KMS-11 (cell line): ENCODE data around the gene UGT1A9.
"Not testable (repeated sequence)": the region's sequence is repeated elsewhere in the genome, so short reads cannot be mapped to it uniquely, and the experiment has no call there.

Experiments
- H2AFZ ChIP-seq: fragments of 200-600 bp; sonication (generic); 2 replicates; pipeline ENCODE4 v1.6.1; 2016; ENCODE audit warnings: antibody characterized with exemption, mixed run types, low read depth
- H3K27ac ChIP-seq: fragments of 200-600 bp; sonication (generic); 2 replicates; pipeline ENCODE4 v1.6.1; 2016; ENCODE audit warnings: mild to moderate bottlenecking, mixed run types
- H3K27me3 ChIP-seq: fragments of 200-600 bp; sonication (generic); 2 replicates; pipeline ENCODE4 v1.6.1; 2017; ENCODE audit warnings: mild to moderate bottlenecking, low read depth, mixed run types, moderate library complexity; ENCODE audit not compliant: insufficient read depth
- H3K36me3 ChIP-seq: fragments of 200-600 bp; sonication (generic); 2 replicates; pipeline ENCODE4 v1.6.1; 2017; ENCODE audit warnings: mild to moderate bottlenecking, mixed run types; ENCODE audit not compliant: insufficient read depth
- H3K4me1 ChIP-seq: fragments of 200-600 bp; sonication (generic); 2 replicates; pipeline ENCODE4 v1.6.1; 2016; ENCODE audit warnings: mild to moderate bottlenecking, low read depth, mixed run types; ENCODE audit not compliant: poor library complexity, severe bottlenecking
- H3K4me2 ChIP-seq: fragments of 200-600 bp; sonication (generic); 2 replicates; pipeline ENCODE4 v1.7.0; 2016; ENCODE audit warnings: mild to moderate bottlenecking, mixed run types
- H3K4me3 ChIP-seq: fragments of 200-600 bp; sonication (generic); IDR thresholded peaks from 2 replicates; pipeline ENCODE4 v1.6.1; 2017; ENCODE audit warnings: low read depth, low read length, mixed read lengths; ENCODE audit not compliant: insufficient read depth
- H3K79me2 ChIP-seq: fragments of 200-600 bp; sonication (generic); 2 replicates; pipeline ENCODE4 v1.6.1; 2016; ENCODE audit warnings: low read depth, mixed run types; ENCODE audit not compliant: insufficient read depth
- H3K9ac ChIP-seq: fragments of 200-600 bp; sonication (generic); 2 replicates; pipeline ENCODE4 v1.6.1; 2016; ENCODE audit warnings: mild to moderate bottlenecking, mixed run types
- H4K20me1 ChIP-seq: fragments of 200-600 bp; sonication (generic); 2 replicates; pipeline ENCODE4 v1.6.1; 2016; ENCODE audit warnings: mild to moderate bottlenecking, mixed run types; ENCODE audit not compliant: insufficient read depth
- TF ChIP-seq, protein P1 (sequence below): fragments of 200-600 bp; sonication (generic); conservative IDR thresholded peaks from 2 replicates; pipeline ENCODE4 v1.6.1; 2017; ENCODE audit warnings: low read depth, mild to moderate bottlenecking, antibody characterized with exemption, low read length, moderate library complexity, mixed read lengths

The UGT1A9 gene

DNA sequence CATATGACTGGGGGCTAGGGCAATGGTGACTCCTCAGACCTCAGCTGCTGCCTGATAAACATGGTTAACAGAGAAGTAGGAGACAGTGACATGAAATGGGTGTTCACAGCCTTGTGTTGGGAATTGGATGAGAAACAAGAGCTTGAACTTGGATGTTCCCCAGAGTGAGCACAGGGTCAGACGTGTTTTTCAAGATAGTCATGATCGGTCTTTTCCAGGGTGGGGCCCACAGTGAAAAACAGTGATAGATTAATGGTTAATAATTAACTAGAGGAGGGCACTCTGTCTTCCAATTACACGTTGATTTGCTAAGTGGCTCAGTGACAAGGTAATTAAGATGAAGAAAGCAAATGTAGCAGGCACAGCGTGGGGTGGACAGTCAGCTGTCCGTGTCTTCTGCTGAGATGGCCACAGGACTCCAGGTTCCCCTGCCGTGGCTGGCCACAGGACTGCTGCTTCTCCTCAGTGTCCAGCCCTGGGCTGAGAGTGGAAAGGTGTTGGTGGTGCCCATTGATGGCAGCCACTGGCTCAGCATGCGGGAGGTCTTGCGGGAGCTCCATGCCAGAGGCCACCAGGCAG lies 57.1 kb downstream of the UGT1A9 start, which contains the start of gene UGT1A3:
Gene UGT1A3 (plus strand): TSS at position 320 of the 579 bp plus-strand sequence. CDS start 85 bp downstream, at position 405.
- H3K79me2 ChIP-seq, result no peaks in the 10 kb centered on the region
- no peaks in the 10 kb centered on the region for H3K36me3 ChIP-seq
- no peak within 1 kb of the TSS for H3K9ac ChIP-seq
- no peak within 1 kb of the TSS for H3K27ac ChIP-seq
- H3K4me1 ChIP-seq, result no peaks in the 10 kb centered on the region
- no peak within 1 kb of the TSS for H3K4me3 ChIP-seq
- no peaks in the 10 kb centered on the region for H3K27me3 ChIP-seq
- TF ChIP-seq, protein P1, sequence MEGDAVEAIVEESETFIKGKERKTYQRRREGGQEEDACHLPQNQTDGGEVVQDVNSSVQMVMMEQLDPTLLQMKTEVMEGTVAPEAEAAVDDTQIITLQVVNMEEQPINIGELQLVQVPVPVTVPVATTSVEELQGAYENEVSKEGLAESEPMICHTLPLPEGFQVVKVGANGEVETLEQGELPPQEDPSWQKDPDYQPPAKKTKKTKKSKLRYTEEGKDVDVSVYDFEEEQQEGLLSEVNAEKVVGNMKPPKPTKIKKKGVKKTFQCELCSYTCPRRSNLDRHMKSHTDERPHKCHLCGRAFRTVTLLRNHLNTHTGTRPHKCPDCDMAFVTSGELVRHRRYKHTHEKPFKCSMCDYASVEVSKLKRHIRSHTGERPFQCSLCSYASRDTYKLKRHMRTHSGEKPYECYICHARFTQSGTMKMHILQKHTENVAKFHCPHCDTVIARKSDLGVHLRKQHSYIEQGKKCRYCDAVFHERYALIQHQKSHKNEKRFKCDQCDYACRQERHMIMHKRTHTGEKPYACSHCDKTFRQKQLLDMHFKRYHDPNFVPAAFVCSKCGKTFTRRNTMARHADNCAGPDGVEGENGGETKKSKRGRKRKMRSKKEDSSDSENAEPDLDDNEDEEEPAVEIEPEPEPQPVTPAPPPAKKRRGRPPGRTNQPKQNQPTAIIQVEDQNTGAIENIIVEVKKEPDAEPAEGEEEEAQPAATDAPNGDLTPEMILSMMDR, result no peak
- no peaks in the 10 kb centered on the region for H4K20me1 ChIP-seq
- H2AFZ ChIP-seq, result no peak within 1 kb of the TSS
- H3K4me2 ChIP-seq, result no peak within 1 kb of the TSS

DNA sequence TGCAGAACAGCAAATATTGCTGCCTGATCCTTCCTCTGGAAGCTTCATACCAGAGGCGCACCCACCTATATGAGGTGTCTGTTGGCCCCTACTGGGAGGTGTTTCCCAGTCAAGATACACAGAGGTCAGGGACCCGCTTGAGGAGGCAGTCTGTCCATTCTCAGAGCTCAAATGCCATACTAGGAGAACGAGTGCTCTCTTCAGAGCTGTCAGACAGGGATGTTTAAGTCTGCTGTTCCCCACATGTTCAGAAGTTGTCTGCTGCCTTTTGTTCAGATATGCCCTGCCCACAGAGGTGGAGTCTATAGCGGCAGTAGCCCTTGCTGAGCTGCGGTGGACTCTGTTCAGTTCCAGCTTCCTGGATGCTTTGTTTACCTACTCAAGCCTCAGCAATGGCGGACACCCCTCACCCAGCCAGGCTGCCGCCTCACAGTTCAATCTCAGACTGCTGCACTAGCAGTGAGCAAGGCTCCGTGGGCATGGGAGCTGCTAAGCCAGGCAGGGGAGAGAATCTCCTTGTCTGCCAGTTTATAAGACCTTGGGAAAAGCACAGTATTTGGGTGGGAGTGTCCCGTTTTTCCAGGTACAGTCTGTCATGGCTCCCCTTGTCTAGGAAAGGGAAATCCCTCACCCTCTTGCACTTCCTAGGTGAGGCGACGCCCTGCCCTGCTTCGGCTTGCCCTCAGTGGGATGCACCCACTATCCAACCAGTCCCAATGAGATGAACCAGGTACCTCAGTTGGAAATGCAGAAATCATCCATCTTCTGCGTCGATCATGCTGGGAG lies 65.4 kb downstream of the UGT1A9 start:
- not testable (repeated sequence) for H3K4me2 ChIP-seq, H3K36me3 ChIP-seq, H3K27ac ChIP-seq, H3K27me3 ChIP-seq, H3K9ac ChIP-seq, H3K79me2 ChIP-seq, H4K20me1 ChIP-seq, H3K4me1 ChIP-seq, H2AFZ ChIP-seq, H3K4me3 ChIP-seq

DNA sequence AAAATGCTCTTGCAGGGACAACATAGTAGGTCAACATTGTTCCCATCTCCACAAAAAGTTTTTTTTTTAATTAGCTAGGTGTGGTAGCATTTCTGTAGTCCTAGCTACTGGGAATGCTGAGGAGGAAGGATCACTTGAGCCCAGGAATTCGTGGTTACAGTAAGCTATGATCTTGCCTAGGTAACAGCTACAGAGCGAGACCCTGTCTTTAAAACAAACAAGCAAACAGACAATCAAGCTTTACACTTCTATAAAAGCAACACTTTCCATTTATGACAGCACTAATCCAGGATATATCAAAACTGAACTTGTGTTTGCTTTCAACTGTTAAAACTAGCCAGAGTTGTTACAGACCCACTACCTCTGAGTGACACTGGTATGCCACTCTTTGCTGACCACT lies 69.2 kb downstream of the UGT1A9 start:
- Histone ChIP-seq H3K4me2 (no peak overlapping the region), H4K20me1 (no peaks in the 10 kb centered on the region)

DNA sequence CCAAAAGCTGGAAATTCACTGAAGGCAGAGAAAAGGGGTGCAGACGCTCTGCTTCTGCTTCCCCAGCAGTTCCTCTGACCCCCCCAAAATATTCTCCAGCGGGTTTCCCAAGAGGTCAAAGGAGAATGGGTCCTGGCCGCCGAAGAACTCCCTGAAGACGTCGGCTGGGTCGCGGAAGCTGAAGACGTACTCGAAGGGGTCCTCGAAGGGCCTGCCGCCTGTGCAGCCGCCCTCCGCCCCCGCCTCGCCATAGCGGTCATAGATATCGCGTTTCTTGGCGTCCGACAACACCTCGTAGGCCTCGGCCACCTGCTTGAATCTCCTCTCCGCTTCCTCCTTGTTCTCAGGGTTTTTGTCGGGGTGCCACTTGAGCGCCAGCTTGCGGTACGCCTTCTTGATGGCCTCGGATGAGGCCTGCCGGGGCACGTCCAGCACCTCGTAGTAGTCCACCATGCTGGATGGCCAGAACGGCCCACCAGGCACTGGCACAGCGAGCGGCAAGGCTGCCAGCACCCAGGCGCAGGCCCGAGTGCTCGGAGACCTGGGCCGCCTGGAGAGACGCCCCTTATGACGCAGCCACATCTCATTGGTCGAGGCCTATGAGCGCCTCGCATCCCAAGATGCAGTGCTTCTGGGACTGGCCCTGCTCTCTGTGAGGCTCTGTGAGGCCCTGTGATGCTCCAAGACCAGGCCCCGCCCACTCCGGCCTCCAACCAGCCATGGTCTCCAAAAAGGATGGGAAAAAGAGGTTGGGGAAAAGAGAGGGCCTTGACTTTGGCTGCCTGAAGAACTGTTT lies 72.0 kb downstream of the UGT1A9 start:
- TF ChIP-seq, protein P1, result no peak
- no peaks in the 10 kb centered on the region for H3K36me3 ChIP-seq
- no peak overlapping the region for H3K4me2 ChIP-seq
- H3K4me3 ChIP-seq, result no peak overlapping the region
- no peak overlapping the region for H3K27ac ChIP-seq
- H3K27me3 ChIP-seq, result no peaks in the 10 kb centered on the region
- H4K20me1 ChIP-seq, result no peaks in the 10 kb centered on the region
- H3K79me2 ChIP-seq, result no peaks in the 10 kb centered on the region
- H3K4me1 ChIP-seq, result no peaks in the 10 kb centered on the region
- no peak overlapping the region for H2AFZ ChIP-seq
- no peak overlapping the region for H3K9ac ChIP-seq

More for the DNA sequence above, 69.2 kb downstream of the UGT1A9 start:
- TF ChIP-seq, protein P1, result no peak
- no peak overlapping the region for H3K9ac ChIP-seq
- no peak overlapping the region for H3K4me3 ChIP-seq
- no peaks in the 10 kb centered on the region for H3K36me3 ChIP-seq
- no peaks in the 10 kb centered on the region for H3K27me3 ChIP-seq
- H3K4me1 ChIP-seq, result no peaks in the 10 kb centered on the region
- no peak overlapping the region for H3K27ac ChIP-seq
- H2AFZ ChIP-seq, result no peak overlapping the region
- H3K79me2 ChIP-seq, result no peaks in the 10 kb centered on the region
